Upper lobe of right lung (tissue), 1 donor: ENCODE results near the gene PARP6. TPM values are rescaled to one million over a fixed set of nuclear protein-coding genes. Genes with fewer than 3 reads are reported as not detected.

Experiments used
- ATAC-seq: fragments of 200-7000 bp; cut with Tn5 transposase; one replicate; pipeline ENCODE4 v1.9.1; 2020; ENCODE audit warnings: mild to moderate bottlenecking, moderate library complexity
- DNase-seq: peaks from one replicate; pipeline ENCODE4 v3.0.0-alpha.2; 2020
- H3K27ac ChIP-seq: fragments of 200-600 bp; one replicate; pipeline ENCODE4 v1.8.0; 2022
- H3K27me3 ChIP-seq: fragments of 200-600 bp; one replicate; pipeline ENCODE4 v1.8.0; 2022; ENCODE audit warnings: mild to moderate bottlenecking
- H3K36me3 ChIP-seq: fragments of 200-600 bp; one replicate; pipeline ENCODE4 v1.8.0; 2022
- H3K4me1 ChIP-seq: fragments of 200-600 bp; one replicate; pipeline ENCODE4 v1.8.0; 2022
- H3K4me3 ChIP-seq: fragments of 200-600 bp; one replicate; pipeline ENCODE4 v1.8.0; 2022; ENCODE audit warnings: mild to moderate bottlenecking
- H3K9me3 ChIP-seq: fragments of 200-600 bp; one replicate; pipeline ENCODE4 v1.8.0; 2022
- CTCF ChIP-seq: fragments of 200-600 bp; IDR thresholded peaks from one replicate; pipeline ENCODE4 v1.8.0; 2022; ENCODE audit warnings: antibody characterized with exemption
- intact Hi-C: fragments of 100-400 bp; cut with DNase I; formaldehyde crosslinking; loops from one replicate; pipeline ENCODE4 v1.11.0; 2022
- total RNA-seq: library from RNA; stranded (reverse); fragmentation: NEBNext Ultra II Directional; extraction: Animal tissue kit (Norgen Biotek cat#: 25700); gene quantifications from one replicate; pipeline ENCODE4 v1.2.1, GENCODE V29; 2021
- donor health status: DM: no; HTN: yes; CAD: no; lungs with severe emphysema.

The PARP6 gene
- total RNA-seq, 1 donor from 2014 or later, result 87.9 TPM

GRCh38 chr15:72206677-72207000, 65.7 kb downstream of the PARP6 start:
- Histone ChIP-seq H3K4me1 (no peaks in the 10 kb centered on the region), H3K4me3 (no peak overlapping the region), H3K27me3 (no peaks in the 10 kb centered on the region), H3K9me3 (no peaks in the 10 kb centered on the region), H3K27ac (no peak overlapping the region), H3K36me3 (peaks cover 100% of the 10 kb centered on the region)
- intact Hi-C loops, result loop anchor here (10.0 kb wide), 1 partner anchor 78 kb away; no protein-coding TSS in a partner anchor
- no peak for TF ChIP-seq CTCF
- ATAC-seq (no peak), DNase-seq (no peak)

GRCh38 chr15:72205896-72206676, 66.3 kb downstream of the PARP6 start:
- no peak for ATAC-seq
- Histone ChIP-seq H3K27ac (no peak overlapping the region), H3K27me3 (no peaks in the 10 kb centered on the region), H3K4me3 (no peak overlapping the region), H3K9me3 (no peaks in the 10 kb centered on the region), H3K36me3 (peaks cover 100% of the 10 kb centered on the region), H3K4me1 (no peaks in the 10 kb centered on the region)
- no peak for TF ChIP-seq CTCF
- intact Hi-C loops, result loop anchor here (10.0 kb wide), 1 partner anchor 79 kb away; no protein-coding TSS in a partner anchor
- DNase-seq, result no peak

GRCh38 chr15:72205273-72205672, 67.1 kb downstream of the PARP6 start:
- no peak for TF ChIP-seq CTCF
- Histone ChIP-seq H3K9me3 (no peaks in the 10 kb centered on the region), H3K4me1 (no peaks in the 10 kb centered on the region), H3K4me3 (no peak overlapping the region), H3K36me3 (peaks cover 99% of the 10 kb centered on the region), H3K27ac (no peak overlapping the region), H3K27me3 (no peaks in the 10 kb centered on the region)
- no peak for DNase-seq
- no peak for ATAC-seq
- intact Hi-C loops, result loop anchor here (10.0 kb wide), 1 partner anchor 80 kb away; no protein-coding TSS in a partner anchor

- H3K36me3 ChIP-seq, result peaks cover 96% of the 10 kb centered on the region
- ATAC-seq, result peak; percentile 47
These were observed 68.9 kb downstream of the PARP6 start for GRCh38 chr15:72203507-72203837.

GRCh38 chr15:72202801-72203506, 69.4 kb downstream of the PARP6 start:
- H3K4me3 ChIP-seq, result no peak overlapping the region
- H3K36me3 ChIP-seq, result peaks cover 91% of the 10 kb centered on the region
- H3K27me3 ChIP-seq, result no peaks in the 10 kb centered on the region
- DNase-seq (no peak), ATAC-seq (no peak)
- peaks cover 14% of the 10 kb centered on the region for H3K4me1 ChIP-seq
- TF ChIP-seq CTCF, result no peak
- intact Hi-C loops, result loop anchor here (10.0 kb wide), 1 partner anchor 82 kb away; no protein-coding TSS in a partner anchor
- peak overlapping the region; percentile 6 for H3K27ac ChIP-seq
- H3K9me3 ChIP-seq, result no peaks in the 10 kb centered on the region

More at GRCh38 chr15:72203507-72203837, 68.9 kb downstream of the PARP6 start:
- H3K27ac ChIP-seq, result no peak overlapping the region
- H3K4me1 ChIP-seq, result peaks cover 14% of the 10 kb centered on the region
- H3K4me3 ChIP-seq, result no peak overlapping the region
- TF ChIP-seq CTCF, result no peak
- no peaks in the 10 kb centered on the region for H3K27me3 ChIP-seq
- DNase-seq, result no peak
- H3K9me3 ChIP-seq, result no peaks in the 10 kb centered on the region
- intact Hi-C loops, result loop anchor here (10.0 kb wide), 1 partner anchor 81 kb away; no protein-coding TSS in a partner anchor
